ENCODE measurements around the gene SH3BP4.
"Not testable (repeated sequence)": the region's sequence is repeated elsewhere in the genome, so short reads cannot be mapped to it uniquely, and the experiment has no call there.

The SH3BP4 gene

DNA sequence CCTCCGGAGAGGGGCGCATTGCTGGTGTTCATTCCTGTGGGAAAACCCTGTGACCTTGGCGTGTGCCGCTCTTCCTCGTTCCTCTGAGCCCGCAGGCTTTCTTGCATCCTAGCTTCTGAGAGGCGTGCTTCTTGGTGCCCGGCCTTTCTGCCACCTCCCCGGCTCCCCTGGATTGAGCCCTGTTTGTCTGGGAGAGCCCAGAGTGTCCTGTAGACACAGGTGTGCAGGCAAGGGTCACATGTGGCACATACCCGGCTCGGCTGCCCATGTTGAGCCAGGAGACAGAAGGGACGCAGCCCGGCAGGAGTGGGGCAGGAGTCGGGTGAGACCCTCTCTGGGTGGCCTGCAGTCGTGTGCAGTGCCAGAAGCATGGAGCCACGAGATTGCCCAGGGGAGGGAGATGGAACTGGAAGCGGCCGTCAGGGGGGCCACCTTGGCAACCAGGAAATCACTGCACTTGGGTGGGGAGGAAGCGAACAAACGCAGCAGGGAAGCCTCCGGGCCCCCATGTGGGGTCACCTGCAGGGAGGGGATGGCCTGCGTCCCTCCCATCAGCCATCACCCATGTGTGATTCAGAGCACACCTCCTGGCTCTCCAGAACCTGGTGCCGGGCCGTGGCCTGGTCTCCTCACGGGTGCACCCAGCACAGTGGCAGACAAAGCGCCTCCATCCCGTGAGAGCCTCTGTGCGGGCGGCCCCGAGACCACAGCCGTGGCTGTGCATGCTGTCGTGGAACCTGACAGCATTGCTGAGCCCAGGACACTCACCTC lies 92.9 kb downstream of the SH3BP4 start:
- DNase-seq, result no peak

- DNase-seq, result no peak
Measured at GRCh38 chr2:235045336-235045972, 93.6 kb downstream of the SH3BP4 start.

- DNase-seq, result no peak
Measured at GRCh38 chr2:235045973-235046343, 94.1 kb downstream of the SH3BP4 start.

GRCh38 chr2:235046589-235046988 lies 94.8 kb downstream of the SH3BP4 start:
- DNase-seq, result no peak

DNA sequence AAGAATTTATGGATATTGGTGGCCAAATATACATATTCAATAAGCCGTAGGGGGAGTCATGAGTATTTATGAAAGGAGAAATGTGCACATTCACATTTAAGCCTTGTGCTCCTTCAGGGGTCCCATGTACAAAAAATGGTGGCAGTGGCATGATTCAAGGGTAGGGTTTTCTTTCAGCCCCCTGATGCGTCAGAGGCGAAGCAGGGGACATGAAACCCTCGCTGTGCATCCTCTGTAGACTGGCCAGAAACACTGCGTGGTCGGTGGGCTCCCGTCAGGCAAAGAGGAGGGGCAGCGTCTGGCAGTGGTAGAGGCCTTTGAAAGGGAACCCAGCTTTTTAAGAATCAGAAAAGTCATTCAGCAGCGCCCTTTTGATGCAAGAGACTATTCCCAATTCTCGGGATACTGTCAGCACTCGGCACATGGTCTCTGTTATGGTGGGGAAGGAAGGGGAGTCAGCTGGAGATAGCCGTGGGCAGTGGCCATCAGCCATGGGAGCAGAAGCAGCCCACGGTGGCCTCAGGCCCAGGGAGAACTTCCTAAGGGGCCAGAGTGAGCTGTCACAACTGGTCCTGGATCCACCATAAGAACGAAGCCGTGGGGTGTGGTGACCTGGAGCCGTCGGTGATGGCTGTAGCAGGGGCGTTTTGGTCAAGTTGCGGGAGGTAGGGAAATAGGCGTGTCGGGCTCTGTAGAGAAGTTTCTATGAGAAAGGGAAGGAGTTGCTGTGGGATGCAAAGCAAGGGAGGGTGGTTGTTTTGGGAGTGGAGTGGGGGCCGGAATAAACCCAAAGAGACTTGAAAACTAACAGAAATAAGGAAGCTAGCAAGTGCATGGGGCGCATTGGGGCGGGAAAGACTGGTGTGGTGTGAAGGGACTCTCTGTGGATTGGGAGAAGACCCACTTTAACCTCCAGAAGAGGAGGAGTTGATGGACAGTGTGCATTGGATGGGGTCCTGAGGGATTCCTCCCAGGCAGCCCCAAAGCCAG lies 95.6 kb downstream of the SH3BP4 start:
- no peak for DNase-seq

DNA sequence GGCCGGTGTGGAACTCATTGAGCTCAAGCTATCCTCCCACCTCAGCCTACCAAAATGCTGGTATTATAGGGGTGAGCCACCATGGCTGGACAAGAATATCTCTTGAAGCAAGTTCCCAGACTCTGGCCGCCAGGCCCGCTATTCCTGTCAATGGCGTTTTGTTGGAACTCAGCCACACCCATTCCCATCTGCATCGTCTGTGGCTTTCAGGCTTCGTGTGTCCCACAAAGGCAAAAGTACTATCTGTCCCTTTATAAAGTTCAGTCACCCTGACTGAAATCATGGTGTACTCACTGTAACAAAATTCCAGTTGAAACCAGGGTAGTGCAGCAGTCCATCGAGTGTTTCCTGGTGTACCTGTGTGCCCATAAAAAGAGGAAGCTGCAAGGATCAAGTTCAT lies 96.7 kb downstream of the SH3BP4 start:
- no peak for DNase-seq

DNA sequence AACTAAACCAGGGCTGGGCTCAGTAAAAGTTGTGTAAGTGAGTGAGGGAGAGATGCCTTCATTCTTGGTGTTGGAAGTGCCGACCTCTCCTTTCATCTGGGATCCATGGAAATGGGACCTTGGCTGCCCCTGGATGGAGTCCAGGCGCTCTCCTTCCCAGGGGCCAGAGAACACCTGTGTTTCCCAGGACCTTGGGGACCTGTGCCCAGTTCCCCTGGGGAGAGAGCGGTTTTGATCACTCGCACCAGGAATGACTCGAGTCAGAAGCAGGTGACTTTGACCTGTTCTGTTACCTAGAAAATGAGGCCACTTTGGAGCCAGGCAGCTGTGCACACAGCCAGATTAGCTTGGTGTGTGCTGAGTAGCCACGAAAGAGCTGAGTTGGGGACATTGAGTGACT lies 97.3 kb downstream of the SH3BP4 start:
- DNase-seq, result no peak

GRCh38 chr2:235049719-235050118 lies 97.9 kb downstream of the SH3BP4 start:
- DNase-seq, result no peak

DNA sequence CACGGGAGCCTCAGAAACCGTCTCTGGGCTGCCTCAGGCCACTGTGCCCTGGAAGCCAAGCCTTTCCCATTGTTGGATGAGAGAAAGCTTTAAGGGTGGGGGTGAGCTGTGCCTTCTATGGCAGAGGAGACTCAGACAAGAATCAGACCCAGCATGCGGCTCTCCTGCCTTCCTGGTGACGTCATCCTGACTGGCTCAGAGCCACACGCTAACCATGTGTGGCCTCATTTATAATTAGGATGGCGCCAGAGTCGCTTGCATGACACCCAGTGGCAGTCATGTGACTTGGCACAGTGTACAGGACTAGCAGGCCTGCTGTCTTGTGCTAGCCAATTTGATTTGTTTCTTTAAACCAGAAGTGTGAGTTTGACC lies 99.1 kb downstream of the SH3BP4 start:
- peak; percentile 96 for DNase-seq

- no peak for DNase-seq
Measured at GRCh38 chr2:235051436-235052260, 99.8 kb downstream of the SH3BP4 start.

GRCh38 chr2:235052514-235053354 lies 100.9 kb downstream of the SH3BP4 start:
- no peak for DNase-seq

GRCh38 chr2:235053651-235054050 lies 101.8 kb downstream of the SH3BP4 start:
- no peak for DNase-seq

GRCh38 chr2:235054475-235054874 lies 102.7 kb downstream of the SH3BP4 start:
- no peak for DNase-seq

GRCh38 chr2:235054919-235055318 lies 103.1 kb downstream of the SH3BP4 start:
- no peak for DNase-seq

GRCh38 chr2:235055891-235056516 lies 104.2 kb downstream of the SH3BP4 start:
- peak; percentile 37 for DNase-seq

GRCh38 chr2:235056768-235057167 lies 105.0 kb downstream of the SH3BP4 start:
- DNase-seq, result no peak

- not testable (repeated sequence) for DNase-seq
Measured at GRCh38 chr2:235057616-235058015, 105.8 kb downstream of the SH3BP4 start.

- DNase-seq, result peak; percentile 31
Measured at GRCh38 chr2:235059161-235059560, 107.3 kb downstream of the SH3BP4 start.

GRCh38 chr2:235061656-235062055 lies 109.8 kb downstream of the SH3BP4 start:
- DNase-seq, result no peak

DNA sequence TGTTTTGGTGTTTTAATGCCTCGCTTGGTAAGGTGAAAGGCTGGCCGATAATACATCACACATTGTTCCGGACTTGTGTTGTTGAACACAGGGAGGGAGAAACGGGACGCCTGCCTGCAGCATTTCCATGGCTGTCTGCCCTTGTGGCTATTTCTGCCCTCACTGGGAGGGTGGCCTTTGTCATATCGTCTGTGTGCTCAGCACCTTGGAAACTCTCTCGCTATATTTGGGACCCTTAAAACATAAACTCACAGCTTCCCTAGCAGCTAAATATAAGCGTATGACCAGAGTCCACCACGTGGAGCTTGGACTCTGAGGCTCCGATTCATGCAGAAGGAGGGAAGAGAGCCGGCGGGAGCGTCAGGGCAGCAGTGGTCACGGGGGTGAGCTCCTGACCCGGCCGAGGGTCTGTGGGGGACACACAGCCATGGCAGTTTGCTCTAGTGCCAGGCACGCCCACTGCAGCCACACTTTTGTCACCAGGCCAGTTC lies 111.7 kb downstream of the SH3BP4 start:
- DNase-seq, result no peak

GRCh38 chr2:235064976-235065375 lies 113.2 kb downstream of the SH3BP4 start:
- DNase-seq, result no peak
